ENCODE data around the gene GCNT2.

- no peak for TF ChIP-seq TCF12 (IDR thresholded peaks at IDR 0.05; ENCODE audit: low read depth, low read length)
- TF ChIP-seq POLR2A (IDR thresholded peaks at IDR 0.05; ENCODE audit: control extremely low read depth in 1 of 2, low read depth in 2 of 2, low read length in 2 of 2): no peak
- TF ChIP-seq, protein P1, sequence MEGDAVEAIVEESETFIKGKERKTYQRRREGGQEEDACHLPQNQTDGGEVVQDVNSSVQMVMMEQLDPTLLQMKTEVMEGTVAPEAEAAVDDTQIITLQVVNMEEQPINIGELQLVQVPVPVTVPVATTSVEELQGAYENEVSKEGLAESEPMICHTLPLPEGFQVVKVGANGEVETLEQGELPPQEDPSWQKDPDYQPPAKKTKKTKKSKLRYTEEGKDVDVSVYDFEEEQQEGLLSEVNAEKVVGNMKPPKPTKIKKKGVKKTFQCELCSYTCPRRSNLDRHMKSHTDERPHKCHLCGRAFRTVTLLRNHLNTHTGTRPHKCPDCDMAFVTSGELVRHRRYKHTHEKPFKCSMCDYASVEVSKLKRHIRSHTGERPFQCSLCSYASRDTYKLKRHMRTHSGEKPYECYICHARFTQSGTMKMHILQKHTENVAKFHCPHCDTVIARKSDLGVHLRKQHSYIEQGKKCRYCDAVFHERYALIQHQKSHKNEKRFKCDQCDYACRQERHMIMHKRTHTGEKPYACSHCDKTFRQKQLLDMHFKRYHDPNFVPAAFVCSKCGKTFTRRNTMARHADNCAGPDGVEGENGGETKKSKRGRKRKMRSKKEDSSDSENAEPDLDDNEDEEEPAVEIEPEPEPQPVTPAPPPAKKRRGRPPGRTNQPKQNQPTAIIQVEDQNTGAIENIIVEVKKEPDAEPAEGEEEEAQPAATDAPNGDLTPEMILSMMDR (IDR thresholded peaks at IDR 0.05; ENCODE audit: control extremely low read depth in 1 of 3, insufficient read depth in 1 of 3, low read depth in 1 of 3, low read length in 3 of 3): no peak
- no peak for TF ChIP-seq TAF7 (optimal IDR thresholded peaks at IDR 0.05; ENCODE audit: borderline replicate concordance, low read depth, low read length)
- TF ChIP-seq USF2 (IDR thresholded peaks at IDR 0.05; ENCODE audit: low read length): no peak
- no peak for TF ChIP-seq JUN (IDR thresholded peaks at IDR 0.05; ENCODE audit: low read depth, low read length)
- TF ChIP-seq CHD1 (IDR thresholded peaks at IDR 0.05; ENCODE audit: low read depth, low read length): no peak
- no peak for TF ChIP-seq EGR1 (IDR thresholded peaks at IDR 0.05; ENCODE audit: borderline replicate concordance, low read depth, low read length)
- TF ChIP-seq POLR2AphosphoS5 (IDR thresholded peaks at IDR 0.05; ENCODE audit: low read depth, low read length): no peak
- no peak for TF ChIP-seq CBX5 (IDR thresholded peaks at IDR 0.05; ENCODE audit: low read depth, low read length)
- TF ChIP-seq GABPA (IDR thresholded peaks at IDR 0.05; ENCODE audit: borderline replicate concordance, insufficient read depth, low read length): no peak
- no peak for TF ChIP-seq CTBP2 (IDR thresholded peaks at IDR 0.05; ENCODE audit: borderline replicate concordance, insufficient read depth, insufficient read length, low read length)
Observed at GRCh38 chr6:10624836-10625235, 103.7 kb downstream of the GCNT2 start.
